ENCODE data around the gene ZSWIM5. TPM values are rescaled to one million over a fixed set of nuclear protein-coding genes. Genes with fewer than 3 reads are reported as not detected.
"Not testable (repeated sequence)": the region's sequence is repeated elsewhere in the genome, so short reads cannot be mapped to it uniquely, and the experiment has no call there.

The ZSWIM5 gene
- total RNA-seq, 1 donor from 2014 or later = 4.1 TPM

- Histone ChIP-seq H3K27me3 (no peaks in the 10 kb centered on the region), H3K4me3 (no peak overlapping the region), H3K4me1 (no peaks in the 10 kb centered on the region), H3K27ac (no peak overlapping the region), H3K36me3 (no peaks in the 10 kb centered on the region), H3K9me3 (no peaks in the 10 kb centered on the region)
- TF ChIP-seq CTCF (IDR thresholded peaks at IDR 0.05) = no peak
- DNase-seq (no peak), ATAC-seq (no peak)
- intact Hi-C loops (cut with DNase I) = no loop called here
Observed at GRCh38 chr1:45225598-45225997, 19.2 kb upstream of the ZSWIM5 start.

- H3K4me3 ChIP-seq; H3K9me3 ChIP-seq; H3K27me3 ChIP-seq; ATAC-seq; H3K27ac ChIP-seq; H3K36me3 ChIP-seq; H3K4me1 ChIP-seq; intact Hi-C loops (cut with DNase I); DNase-seq: not testable (repeated sequence)
Observed at GRCh38 chr1:45223710-45224109, 17.3 kb upstream of the ZSWIM5 start.

DNA sequence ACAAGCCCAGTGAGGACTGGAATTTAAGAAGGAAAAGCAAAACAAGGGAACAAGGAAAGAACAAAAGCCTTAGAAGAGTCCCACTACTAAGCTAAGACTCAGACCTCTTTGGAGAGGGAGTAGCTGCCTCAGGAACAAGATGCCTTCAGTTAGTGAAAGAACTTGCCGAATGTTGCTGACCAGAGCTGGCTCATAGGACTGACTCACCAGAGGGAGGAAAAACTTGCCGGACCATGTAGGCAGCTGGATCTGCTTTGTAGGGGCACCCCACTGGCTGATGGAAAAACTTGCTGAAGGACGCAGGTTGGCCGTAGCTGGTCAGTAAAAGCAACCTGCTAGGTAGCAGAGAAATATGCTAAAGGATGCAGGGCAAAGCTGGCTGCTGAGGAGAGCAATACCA, 15.3 kb upstream of the ZSWIM5 start:
- Histone ChIP-seq H3K27ac (no peak overlapping the region), H3K9me3 (no peaks in the 10 kb centered on the region), H3K4me1 (no peaks in the 10 kb centered on the region), H3K36me3 (no peaks in the 10 kb centered on the region), H3K27me3 (no peaks in the 10 kb centered on the region), H3K4me3 (no peak overlapping the region)
- TF ChIP-seq CTCF (IDR thresholded peaks at IDR 0.05) = no peak
- DNase-seq (no peak), ATAC-seq (no peak)
- intact Hi-C loops (cut with DNase I) = no loop called here

DNA sequence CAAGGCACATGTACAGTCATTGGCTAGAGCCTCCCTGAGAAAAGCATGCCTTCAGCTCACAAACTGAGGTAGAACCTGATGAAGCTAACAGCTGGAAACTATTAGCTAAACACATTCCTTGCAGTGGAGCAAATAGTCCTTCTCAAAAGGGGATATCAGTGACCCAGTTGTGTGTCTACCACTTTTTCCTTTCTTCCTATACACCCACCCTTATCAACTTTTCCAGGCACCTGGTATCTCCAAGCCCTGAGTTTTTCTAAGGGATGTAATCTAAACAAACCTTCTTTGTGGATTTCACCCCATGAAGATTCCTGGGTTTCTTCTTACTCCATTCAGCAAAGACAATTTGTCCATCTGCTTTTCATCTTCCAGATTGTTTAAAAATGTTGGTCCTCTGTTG, 10.5 kb upstream of the ZSWIM5 start:
- Histone ChIP-seq H3K9me3 (no peaks in the 10 kb centered on the region), H3K4me1 (no peaks in the 10 kb centered on the region), H3K4me3 (no peak overlapping the region), H3K27ac (no peak overlapping the region), H3K36me3 (no peaks in the 10 kb centered on the region), H3K27me3 (no peaks in the 10 kb centered on the region)
- ATAC-seq (no peak), DNase-seq (no peak)
- TF ChIP-seq CTCF (IDR thresholded peaks at IDR 0.05) = no peak
- intact Hi-C loops (cut with DNase I) = no loop called here

GRCh38 chr1:45216200-45216541, 9.8 kb upstream of the ZSWIM5 start:
- intact Hi-C loops (cut with DNase I) = no loop called here
- no peak for DNase-seq

DNA sequence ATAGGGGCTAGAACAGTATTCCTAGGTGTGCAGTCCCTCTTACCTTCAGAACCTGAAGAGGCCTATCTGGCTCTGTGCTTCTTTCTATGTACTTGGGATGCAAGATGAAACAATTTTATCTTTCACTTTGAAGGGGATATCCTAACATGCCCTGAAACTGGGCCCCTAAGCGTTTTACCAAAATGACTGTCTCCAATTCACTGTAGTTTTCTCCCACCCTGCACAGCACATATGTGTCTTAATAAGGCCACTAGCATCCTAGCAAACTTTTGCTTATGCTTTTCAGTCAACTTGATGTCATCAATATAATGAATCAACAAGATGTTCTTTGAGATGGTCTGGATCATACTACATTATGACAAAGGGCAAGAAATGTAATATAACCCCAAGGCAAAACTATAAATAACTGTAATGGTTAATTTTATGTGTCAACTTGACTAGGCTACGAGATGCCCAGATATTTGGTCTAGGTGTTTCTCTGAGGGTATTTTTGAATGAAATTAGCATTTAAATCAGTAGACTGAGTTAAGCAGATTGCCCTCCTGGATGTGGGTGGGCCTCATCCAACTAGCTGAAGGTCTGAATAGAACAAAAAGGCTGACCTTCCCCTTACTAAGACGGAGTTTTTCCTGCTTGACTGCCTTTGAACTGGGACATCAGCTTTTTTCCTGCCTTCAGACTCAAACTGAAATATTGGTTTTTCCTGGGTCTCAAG, 9.2 kb upstream of the ZSWIM5 start:
- Histone ChIP-seq H3K36me3 (no peaks in the 10 kb centered on the region), H3K27me3 (no peaks in the 10 kb centered on the region), H3K4me1 (no peaks in the 10 kb centered on the region), H3K4me3 (no peak overlapping the region), H3K9me3 (no peaks in the 10 kb centered on the region), H3K27ac (no peak overlapping the region)
- intact Hi-C loops (cut with DNase I) = no loop called here
- no peak for TF ChIP-seq CTCF (IDR thresholded peaks at IDR 0.05)
- DNase-seq (no peak), ATAC-seq (no peak)

More at GRCh38 chr1:45216200-45216541, 9.8 kb upstream of the ZSWIM5 start:
- no peak for TF ChIP-seq CTCF (IDR thresholded peaks at IDR 0.05)
- H3K9me3 ChIP-seq = no peaks in the 10 kb centered on the region
- no peaks in the 10 kb centered on the region for H3K27me3 ChIP-seq
- no peak overlapping the region for H3K27ac ChIP-seq
- no peaks in the 10 kb centered on the region for H3K36me3 ChIP-seq
- ATAC-seq = no peak
- no peak overlapping the region for H3K4me3 ChIP-seq
- no peaks in the 10 kb centered on the region for H3K4me1 ChIP-seq

All from upper lobe of right lung (tissue), 1 donor.